Measurements from ENCODE around the gene VARS1.

- TF ChIP-seq POLR2A (IDR thresholded peaks at IDR 0.05; ENCODE audit: low read depth, low read length), result no peak
- TF ChIP-seq CHD1 (IDR thresholded peaks at IDR 0.05; ENCODE audit: low read depth, low read length), result no peak
- TF ChIP-seq, protein P1, sequence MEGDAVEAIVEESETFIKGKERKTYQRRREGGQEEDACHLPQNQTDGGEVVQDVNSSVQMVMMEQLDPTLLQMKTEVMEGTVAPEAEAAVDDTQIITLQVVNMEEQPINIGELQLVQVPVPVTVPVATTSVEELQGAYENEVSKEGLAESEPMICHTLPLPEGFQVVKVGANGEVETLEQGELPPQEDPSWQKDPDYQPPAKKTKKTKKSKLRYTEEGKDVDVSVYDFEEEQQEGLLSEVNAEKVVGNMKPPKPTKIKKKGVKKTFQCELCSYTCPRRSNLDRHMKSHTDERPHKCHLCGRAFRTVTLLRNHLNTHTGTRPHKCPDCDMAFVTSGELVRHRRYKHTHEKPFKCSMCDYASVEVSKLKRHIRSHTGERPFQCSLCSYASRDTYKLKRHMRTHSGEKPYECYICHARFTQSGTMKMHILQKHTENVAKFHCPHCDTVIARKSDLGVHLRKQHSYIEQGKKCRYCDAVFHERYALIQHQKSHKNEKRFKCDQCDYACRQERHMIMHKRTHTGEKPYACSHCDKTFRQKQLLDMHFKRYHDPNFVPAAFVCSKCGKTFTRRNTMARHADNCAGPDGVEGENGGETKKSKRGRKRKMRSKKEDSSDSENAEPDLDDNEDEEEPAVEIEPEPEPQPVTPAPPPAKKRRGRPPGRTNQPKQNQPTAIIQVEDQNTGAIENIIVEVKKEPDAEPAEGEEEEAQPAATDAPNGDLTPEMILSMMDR (conservative IDR thresholded peaks at IDR 0.05; ENCODE audit: low read depth, low read length), result no peak
- no peak for TF ChIP-seq RFX5 (IDR thresholded peaks at IDR 0.05; ENCODE audit: low read depth, low read length)
- TF ChIP-seq RAD21 (IDR thresholded peaks at IDR 0.05; ENCODE audit: low read length), result no peak
- TF ChIP-seq MXI1 (IDR thresholded peaks at IDR 0.05; ENCODE audit: borderline replicate concordance, low read depth, low read length), result no peak
- no peak for TF ChIP-seq CEBPB (IDR thresholded peaks at IDR 0.05; ENCODE audit: low read depth, low read length)
- no peak for TF ChIP-seq USF2 (IDR thresholded peaks at IDR 0.05; ENCODE audit: low read depth, low read length)
- no peak for TF ChIP-seq FOS (IDR thresholded peaks at IDR 0.05; ENCODE audit: low read depth, low read length)
- TF ChIP-seq BHLHE40 (IDR thresholded peaks at IDR 0.05; ENCODE audit: low read depth, low read length), result no peak
- no peak for TF ChIP-seq SMC3 (IDR thresholded peaks at IDR 0.05; ENCODE audit: low read depth, low read length)
- no peak for TF ChIP-seq MAZ (IDR thresholded peaks at IDR 0.05; ENCODE audit: borderline replicate concordance, low read depth, low read length)
These were observed 16.1 kb upstream of the VARS1 start for GRCh38 chr6:31811645-31812044.

All from IMR-90 (cell line).